GM18870 (cell line): ENCODE measurements around the gene CXorf38.
"Not testable (repeated sequence)": the region's sequence is repeated elsewhere in the genome, so short reads cannot be mapped to it uniquely, and the experiment has no call there.

Experiments
- ATAC-seq: cut with Tn5 transposase; IDR thresholded peaks from one replicate; pipeline ENCODE4 v1.9.1; 2021; ENCODE audit warnings: moderate library complexity; ENCODE audit not compliant: unreplicated experiment

CXorf38 gene

GRCh38 chrX:40632199-40632598 is 15.2 kb downstream of the CXorf38 start:
- ATAC-seq, result no peak

- ATAC-seq, result no peak
These were observed 18.9 kb downstream of the CXorf38 start for GRCh38 chrX:40628506-40628905.

- ATAC-seq, result no peak
These were observed 22.1 kb downstream of the CXorf38 start for GRCh38 chrX:40625294-40625693.

- no peak for ATAC-seq
These were observed 23.7 kb downstream of the CXorf38 start for GRCh38 chrX:40623665-40624064.

- ATAC-seq, result no peak
These were observed 24.2 kb downstream of the CXorf38 start, which contains the start of gene MPC1L for GRCh38 chrX:40623139-40623536. Gene MPC1L, plus strand, starts transcription at chrX:40623428. Its CDS starts 138 bp downstream, at chrX:40623566.

- ATAC-seq, result no peak
These were observed 24.8 kb downstream of the CXorf38 start for GRCh38 chrX:40622479-40623138.

GRCh38 chrX:40617566-40617965 is 29.8 kb downstream of the CXorf38 start:
- no peak for ATAC-seq

GRCh38 chrX:40615976-40616375 is 31.4 kb downstream of the CXorf38 start:
- ATAC-seq, result no peak

- no peak for ATAC-seq
These were observed 34.9 kb downstream of the CXorf38 start for GRCh38 chrX:40612511-40612910.

- no peak for ATAC-seq
These were observed 40.0 kb downstream of the CXorf38 start for GRCh38 chrX:40607381-40607780.

GRCh38 chrX:40603446-40603845 is 43.9 kb downstream of the CXorf38 start:
- no peak for ATAC-seq

GRCh38 chrX:40589616-40590321 is 57.6 kb downstream of the CXorf38 start:
- not testable (repeated sequence) for ATAC-seq

- not testable (repeated sequence) for ATAC-seq
These were observed 59.7 kb downstream of the CXorf38 start for GRCh38 chrX:40587623-40588022.

GRCh38 chrX:40582811-40583210 is 64.5 kb downstream of the CXorf38 start:
- no peak for ATAC-seq

- not testable (repeated sequence) for ATAC-seq
These were observed 65.2 kb downstream of the CXorf38 start for GRCh38 chrX:40582178-40582577.

- peak; percentile 5 for ATAC-seq
These were observed 65.9 kb downstream of the CXorf38 start for GRCh38 chrX:40581336-40581920.

- ATAC-seq, result peak; percentile 97
These were observed 66.6 kb downstream of the CXorf38 start, which contains the start of gene ATP6AP2 for GRCh38 chrX:40580537-40581335. Gene ATP6AP2, plus strand, starts transcription at chrX:40580970. Its CDS starts 96 bp downstream, at chrX:40581066.

- ATAC-seq, result peak; percentile 34
These were observed 67.3 kb downstream of the CXorf38 start for GRCh38 chrX:40579900-40580536.

GRCh38 chrX:40579141-40579540 is 68.2 kb downstream of the CXorf38 start:
- ATAC-seq, result no peak

GRCh38 chrX:40578039-40578695 is 69.2 kb downstream of the CXorf38 start:
- ATAC-seq, result no peak
